ENCODE measurements around the gene SEC14L2.
"Not testable (repeated sequence)": the region's sequence is repeated elsewhere in the genome, so short reads cannot be mapped to it uniquely, and the experiment has no call there.

SEC14L2 gene

GRCh38 chr22:30380011-30380410 lies 16.8 kb upstream of the SEC14L2 start:
- DNase-seq, result no peak

DNA sequence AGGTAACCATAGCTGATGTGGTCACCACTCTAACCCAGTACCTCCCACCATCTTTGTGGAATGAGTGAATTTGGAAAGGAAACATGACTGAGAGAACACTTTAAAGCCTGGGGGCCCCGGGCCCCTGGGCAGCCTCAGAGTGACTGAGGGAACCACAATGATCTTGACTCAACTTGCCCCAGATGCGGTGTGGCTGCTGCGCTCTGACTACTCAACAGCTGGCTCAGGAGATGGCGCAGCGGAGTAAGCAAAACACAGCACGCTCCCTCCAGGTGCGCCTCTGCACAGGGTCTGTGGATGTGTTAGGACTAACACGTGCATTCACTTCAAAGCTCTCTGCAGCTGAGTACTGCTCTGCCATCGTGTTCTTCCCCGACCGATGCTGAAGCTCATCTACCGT lies 15.6 kb upstream of the SEC14L2 start:
- peak; percentile 44 for DNase-seq

DNA sequence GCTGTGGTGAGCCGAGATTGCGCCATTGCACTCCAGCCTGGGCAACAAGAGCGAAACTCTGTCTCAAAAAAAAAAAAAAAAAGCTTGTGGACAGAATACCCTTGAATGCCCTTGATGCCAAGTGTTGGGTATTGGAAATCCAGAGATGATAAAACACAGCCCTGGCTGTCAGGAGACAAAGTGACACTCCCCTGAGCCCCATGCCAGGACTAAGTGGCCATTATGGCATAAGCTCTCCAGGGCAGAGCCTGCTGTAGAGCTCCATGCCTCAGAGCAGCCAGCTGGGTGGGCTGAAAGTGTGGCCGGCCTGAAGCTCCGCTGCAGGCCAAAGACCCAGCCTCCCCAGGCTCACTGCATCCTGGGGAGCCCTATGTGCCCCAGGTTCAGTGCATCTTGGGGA lies 14.5 kb upstream of the SEC14L2 start:
- DNase-seq, result no peak

GRCh38 chr22:30383061-30383460 lies 13.8 kb upstream of the SEC14L2 start:
- DNase-seq, result no peak

- no peak for DNase-seq
Observed at GRCh38 chr22:30385942-30386341, 10.9 kb upstream of the SEC14L2 start.

DNA sequence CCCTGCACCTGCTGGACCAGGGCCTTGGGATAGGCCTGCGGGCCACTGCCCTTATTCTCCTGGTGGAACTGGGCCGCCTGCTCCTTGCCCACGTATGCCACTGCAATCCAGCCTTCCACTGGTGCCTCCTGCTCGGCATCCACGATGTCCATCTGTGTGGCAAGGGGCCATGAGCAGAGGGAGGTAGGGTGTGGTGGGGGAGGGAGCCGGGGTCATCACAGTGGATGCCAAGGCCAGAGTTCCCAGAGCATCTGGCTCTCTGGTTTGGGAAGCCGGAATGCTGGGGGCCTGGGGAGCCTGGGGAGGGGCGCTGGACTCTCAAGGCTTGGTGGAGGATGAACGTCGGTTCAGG lies 10.2 kb upstream of the SEC14L2 start:
- no peak for DNase-seq

DNA sequence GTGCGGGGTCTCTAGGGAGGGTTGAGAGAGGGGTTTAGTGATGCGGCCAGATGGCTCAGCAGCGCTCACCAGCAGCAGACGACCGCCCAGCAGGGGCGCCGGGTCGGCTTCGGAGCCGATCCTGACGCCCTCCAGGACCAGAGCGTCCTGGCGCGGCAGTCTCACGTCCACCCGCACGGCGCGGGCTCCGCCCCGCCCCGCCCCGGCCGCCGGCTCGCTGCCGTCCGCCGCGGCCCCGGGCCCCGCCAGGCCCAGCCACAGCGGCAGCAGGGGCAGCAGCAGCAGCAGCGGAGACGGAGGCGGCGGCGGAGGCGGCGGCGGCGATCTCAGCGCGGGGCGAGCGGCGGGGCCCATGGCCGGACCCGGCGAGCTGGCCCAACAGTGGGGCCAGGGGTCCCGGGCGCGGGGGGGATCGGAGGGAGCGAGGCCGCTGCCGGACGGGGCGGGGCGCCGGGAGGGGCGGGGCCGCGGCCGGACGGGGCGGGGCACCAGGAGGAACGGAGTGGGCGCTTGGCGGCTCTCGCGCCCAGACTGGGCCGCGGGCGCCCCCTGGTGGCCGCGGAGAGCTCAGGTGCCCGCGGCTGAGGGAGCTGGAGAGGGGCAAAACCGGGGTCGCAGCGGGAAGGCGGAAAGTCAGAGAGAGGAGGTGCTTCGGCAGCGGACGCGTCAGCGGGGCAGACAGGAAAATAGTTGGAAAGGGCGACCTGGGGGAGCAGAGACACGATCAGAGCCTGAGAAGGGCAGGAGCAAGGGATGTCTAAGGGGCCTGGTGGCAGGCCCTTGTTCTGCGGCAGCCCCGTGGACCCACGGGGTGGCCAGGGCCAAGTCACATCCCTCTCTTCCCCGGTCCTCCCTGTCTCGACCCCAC lies 9.6 kb upstream of the SEC14L2 start, which contains the start of gene RNF215:
RNF215 (minus strand) TSS at position 452 of the 868 bp plus-strand sequence; CDS start at position 354, 98 bp downstream.
- peak; percentile 73 for DNase-seq

DNA sequence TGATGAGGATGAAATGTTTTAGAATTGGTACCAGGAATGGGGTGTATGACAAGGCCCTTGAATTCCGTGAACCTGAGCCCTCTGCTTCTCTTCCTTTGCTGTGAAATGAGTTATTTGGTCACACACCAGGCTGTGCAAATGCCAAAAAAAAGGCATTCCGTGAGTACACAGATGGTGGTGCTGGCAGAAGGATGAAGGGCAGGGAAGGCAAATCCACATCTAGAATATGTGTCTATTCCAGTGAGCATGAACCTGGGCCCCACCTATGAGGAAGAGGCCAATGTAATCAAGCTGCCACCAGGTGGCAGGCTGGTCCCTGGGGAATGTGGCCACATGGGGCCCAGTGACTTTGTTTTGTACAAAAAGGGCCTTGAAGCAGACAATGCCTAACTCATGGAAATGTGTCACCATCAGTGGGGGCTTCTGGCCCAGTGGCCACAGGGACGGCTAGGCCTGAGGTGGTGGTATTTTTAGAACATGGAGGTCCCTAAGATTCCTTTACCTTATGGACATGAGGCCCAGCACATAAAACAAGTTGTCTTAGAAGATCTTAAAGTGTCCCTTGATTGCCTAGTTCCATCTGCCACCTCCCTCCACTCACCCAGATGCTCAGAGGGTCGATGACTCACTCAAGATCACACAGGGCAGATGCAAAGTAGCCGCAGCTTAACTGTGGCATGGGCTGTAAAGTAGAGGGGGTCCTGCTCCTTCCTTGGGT lies 5.7 kb upstream of the SEC14L2 start:
- DNase-seq, result peak; percentile 79

DNA sequence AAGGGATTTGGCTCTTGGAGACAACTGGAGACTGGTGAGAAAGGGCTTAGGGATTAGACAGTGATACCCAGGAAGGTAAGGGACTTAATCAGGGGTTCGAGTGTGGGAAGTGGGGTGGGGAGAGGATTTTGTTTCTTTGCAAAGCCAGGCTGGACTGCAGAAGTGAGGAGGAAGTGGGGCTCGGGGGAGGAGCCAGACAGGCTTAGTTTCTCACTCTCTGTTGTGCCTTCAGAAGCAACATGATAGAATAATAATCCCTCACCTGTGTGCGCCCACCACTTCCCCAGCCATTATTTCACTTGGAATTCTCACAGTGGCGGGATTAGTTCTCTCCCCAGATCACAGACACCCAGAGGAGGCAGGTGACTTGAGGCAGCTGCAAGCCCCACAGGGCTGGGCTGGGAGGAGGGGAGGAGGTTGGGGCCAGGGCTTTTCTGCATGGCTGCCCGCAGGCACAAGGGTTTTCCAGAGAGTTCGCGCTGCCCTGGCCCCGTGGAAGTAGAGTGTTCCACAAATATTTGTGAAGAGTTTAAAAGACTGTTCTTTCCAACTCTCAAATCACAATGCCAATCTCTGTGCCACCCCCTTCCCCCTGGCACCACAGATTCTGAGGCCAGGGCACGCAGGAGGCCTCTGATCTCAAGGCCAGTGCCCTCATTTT lies 4.0 kb upstream of the SEC14L2 start:
- DNase-seq, result no peak

GRCh38 chr22:30393322-30393680 lies 3.5 kb upstream of the SEC14L2 start:
- DNase-seq, result no peak

- no peak for DNase-seq
Observed at GRCh38 chr22:30393885-30394284, 2.9 kb upstream of the SEC14L2 start.

DNA sequence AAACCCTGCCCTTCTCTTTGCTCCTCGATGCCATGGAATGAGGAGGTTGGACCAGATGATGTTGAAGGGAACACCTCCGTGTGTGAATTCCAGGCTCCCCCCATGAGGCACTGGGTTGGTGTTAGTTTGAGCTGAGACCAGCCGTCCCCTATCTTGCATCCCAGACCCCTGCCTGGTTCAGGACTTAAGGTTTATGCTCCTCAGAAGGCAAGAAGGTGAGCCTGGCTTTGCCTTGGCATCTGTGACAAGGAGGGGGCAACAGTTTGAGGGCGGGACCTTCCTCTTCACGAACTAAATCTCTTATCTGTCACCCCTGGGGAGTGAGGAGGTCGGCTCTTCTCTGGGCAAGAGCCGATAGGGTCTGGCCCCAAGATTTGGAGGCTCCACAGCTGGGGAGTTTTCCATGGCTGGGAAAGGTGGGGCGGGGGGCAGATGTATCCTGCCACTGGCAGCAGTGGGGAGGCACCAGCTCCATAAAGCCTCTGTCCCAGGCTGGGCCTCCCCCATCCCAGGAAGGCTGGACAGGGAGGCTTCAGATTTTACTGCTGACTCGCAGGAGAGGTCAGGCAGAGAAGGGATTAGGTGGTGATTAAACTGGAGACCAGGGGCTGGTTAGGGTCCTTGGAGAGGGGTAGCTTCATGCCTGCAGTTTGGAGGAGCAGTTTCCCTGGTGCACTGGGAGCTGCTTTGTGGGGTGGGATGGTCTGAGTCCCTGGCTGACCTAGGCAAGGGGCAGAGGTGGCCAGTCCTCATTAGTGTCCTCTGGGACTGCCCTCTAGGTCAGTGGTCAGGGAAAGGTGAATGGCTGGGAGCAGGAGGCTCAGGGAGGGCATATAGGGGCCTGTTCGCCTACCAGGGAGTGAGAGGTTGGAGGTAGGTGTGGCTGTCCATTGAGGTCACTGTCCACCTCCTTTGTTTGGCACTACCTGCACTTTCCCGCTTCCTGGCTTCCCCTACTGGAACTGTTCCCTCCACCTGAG lies 1.1 kb downstream of the SEC14L2 start:
- DNase-seq, result no peak

DNA sequence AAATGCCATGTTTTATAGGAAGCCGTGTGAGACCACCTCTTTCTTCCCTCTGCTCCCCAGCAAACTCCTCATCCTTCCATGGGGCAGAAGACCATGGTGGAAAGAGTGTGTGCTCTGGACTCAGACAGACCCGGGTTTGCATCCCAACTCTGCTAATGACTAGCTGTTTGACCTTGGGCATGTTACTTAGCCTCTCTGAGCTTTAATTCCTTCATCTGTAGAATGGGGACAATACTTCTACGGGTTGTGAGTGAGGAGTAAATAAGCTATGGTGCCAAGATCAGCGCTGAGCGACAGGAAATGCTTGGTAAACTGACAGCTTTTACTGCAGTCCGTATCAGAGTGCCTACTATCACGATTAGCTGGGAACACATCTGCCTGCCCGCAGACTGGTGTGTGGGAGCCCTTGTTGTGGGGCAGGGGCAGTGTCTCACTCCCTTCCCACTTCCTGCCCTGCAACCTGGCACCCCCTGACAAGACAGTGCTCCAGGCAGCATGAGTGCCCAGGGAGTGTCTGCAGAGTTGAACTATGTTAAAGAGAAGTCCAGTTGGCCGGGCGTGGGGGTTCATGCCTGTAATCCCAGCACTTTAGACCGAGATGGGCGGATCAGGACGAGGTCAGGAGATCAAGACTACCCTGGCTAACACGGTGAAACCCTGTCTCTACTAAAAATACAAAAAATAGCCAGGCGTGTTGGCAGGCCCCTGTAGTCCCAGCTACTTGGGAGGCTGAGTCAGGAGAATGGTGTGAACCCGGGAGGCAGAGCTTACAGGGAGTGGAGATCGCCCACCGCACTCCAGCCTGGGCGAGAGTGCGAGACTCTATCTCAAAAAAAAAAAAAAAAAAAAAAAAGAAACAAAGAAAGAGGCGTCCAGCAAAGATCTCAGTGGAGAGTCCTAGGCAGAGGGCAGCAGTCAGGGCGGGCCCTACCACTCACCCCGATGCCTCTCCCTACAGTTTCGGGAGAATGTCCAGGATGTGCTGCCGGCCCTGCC lies 2.2 kb downstream of the SEC14L2 start:
- no peak for DNase-seq

DNA sequence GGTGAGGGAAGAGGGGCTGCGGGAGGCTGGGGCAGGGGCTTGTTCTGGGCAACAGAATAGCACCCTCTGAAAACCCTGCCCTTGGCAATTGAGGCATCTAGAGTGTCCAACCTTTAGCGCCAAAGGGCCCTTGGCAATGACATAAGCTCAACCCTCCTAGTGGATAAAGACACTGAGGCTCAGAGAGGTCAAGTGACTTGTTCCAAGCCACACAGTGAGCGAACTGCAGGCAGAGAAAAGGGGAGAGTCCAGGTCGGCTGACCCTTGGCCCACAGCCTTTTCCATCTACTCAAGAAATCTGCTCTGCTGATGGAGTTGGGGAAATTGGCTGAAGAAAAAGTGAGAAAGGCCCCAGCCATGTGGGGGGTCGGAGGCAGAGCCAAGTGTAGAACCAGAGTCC lies 2.9 kb downstream of the SEC14L2 start:
- no peak for DNase-seq

- no peak for DNase-seq
Observed at GRCh38 chr22:30400159-30400558, 3.3 kb downstream of the SEC14L2 start.

DNA sequence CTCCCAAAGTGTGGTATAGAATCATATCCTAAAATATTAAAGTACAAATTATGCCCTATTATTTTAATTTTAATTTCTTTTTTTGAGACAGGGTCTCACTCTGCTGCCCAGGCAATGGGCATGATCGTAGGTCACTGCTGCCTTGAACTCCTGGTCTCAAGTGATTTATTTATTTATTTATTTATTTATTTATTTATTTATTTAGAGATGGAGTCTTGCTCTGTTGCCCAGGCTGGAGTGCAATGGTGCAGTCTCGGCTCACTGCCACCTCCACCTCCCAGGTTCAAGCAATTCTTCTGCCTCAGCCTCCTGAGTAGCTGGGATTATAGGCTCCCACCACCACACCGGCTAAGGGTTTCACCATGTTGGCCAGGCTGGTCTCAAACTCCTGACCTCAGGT lies 4.2 kb downstream of the SEC14L2 start:
- not testable (repeated sequence) for DNase-seq

- DNase-seq, result no peak
Observed at GRCh38 chr22:30402028-30402765, 5.4 kb downstream of the SEC14L2 start.

DNA sequence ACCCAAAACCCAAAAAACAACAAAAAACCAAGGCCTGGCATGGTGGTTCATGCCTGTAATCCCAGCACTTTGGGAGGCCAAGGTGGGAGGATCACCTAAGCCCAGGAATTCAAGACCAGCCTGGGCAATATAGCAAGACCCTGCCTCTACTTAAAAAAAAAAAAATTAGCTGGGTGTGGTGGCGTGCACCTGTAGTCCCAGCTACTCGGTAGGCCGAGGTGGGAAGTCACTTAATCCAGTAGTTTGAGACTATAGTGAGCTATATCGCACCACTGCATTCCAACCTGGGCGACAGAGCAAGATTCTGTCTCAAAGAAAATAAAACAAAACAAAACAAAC lies 5.9 kb downstream of the SEC14L2 start:
- not testable (repeated sequence) for DNase-seq

- DNase-seq, result no peak
Observed at GRCh38 chr22:30404307-30404706, 7.5 kb downstream of the SEC14L2 start.

- DNase-seq, result no peak
Observed at GRCh38 chr22:30405731-30406130, 8.9 kb downstream of the SEC14L2 start.

DNA sequence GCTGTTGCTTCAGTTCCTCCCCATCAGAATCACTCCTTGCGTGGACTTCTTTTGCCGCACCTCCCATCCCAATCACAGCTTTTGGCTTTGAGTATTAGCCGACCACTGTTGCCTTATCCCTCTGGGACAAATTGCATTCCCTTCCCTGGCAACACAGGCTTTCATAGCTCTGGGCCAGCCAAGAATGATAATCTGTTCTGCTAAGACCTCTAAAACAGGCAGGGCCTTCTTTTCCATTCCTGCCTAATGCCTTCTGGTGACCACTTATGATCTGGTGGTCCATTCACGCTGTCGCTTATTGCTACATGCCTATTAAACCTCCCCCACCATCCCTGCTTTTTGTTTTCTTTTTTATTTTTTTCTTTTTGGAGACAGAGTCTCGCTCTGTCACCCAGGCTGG lies 9.6 kb downstream of the SEC14L2 start:
- DNase-seq, result no peak
